HG03521 (cell line): ENCODE measurements around the gene PSMC3IP.

Experiments used
- ATAC-seq: cut with Tn5 transposase; IDR thresholded peaks from one replicate; pipeline ENCODE4 v1.9.1; 2021; ENCODE audit warnings: mild to moderate bottlenecking, moderate library complexity; ENCODE audit not compliant: unreplicated experiment

Gene PSMC3IP

DNA sequence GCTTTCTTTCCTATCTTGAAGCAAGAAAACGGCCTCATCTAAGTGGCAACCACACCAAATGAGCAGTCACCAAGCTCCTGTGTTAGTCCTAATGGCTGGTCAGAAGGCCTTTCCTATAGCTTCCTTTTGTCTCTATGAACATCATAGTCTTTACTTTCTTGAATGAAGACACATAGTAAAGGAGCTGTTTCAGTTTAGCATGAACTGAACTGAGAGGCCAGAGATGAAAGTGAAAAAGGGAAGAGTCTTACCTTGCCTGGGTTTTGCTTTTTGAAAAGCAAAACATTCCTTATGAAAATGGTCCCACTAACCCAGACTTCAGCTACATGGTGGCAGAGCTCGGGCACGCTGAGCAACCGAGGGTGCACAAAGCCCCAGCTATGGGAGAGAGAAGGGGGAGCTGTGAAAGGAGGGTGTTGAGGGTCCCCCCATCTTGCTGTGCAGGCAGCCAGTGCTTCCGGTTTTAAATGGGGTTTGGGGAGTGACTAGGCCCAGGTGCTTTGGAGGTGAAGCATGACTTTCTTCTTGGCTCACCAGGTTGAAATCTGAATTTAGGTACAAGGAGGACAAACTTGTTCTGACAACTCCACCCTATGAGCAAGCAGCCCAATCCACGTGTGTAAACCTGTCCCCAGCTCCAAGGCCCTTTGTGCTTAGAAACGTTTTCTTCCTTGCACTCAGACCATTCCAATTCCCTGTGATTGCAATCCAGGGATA is 9.1 kb upstream of the PSMC3IP start:
- ATAC-seq = no peak

DNA sequence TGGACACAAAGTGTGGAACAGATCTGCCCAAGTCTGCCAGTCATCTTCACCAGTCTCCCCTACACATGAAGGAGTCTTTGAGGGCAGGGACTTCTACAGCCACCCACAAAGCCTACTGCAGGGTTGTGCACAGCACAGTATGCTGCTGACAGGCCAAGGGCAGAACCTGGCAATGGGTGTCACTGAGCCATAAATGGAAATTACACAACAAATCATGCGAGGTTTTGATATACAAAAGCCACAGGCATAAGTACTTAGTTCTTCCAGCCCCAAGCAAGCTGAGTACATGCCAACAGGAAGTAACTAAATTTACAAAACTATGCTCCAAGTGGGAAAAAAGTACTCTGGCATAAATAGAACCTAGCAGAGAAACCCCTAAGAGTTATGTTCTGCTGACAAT is 7.8 kb upstream of the PSMC3IP start:
- ATAC-seq = no peak

DNA sequence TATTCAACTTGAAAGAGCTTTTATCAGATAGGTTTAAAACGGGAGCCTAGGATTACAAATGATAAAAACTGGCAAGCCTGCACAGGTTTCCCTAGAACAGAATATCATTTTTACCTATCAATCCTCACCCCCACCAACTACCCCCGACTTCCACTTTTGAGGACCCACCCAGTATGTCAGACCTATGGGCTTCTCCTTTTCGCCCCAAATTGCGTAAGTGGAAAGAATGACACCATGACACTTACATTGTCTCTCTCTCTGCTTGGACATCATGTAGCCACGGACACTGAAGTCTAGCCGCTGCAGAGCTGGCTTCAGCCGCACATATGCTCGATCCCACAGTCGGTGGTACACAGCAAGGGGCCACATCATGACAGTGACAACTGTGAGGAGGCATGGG is 7.4 kb upstream of the PSMC3IP start:
- no peak for ATAC-seq

DNA sequence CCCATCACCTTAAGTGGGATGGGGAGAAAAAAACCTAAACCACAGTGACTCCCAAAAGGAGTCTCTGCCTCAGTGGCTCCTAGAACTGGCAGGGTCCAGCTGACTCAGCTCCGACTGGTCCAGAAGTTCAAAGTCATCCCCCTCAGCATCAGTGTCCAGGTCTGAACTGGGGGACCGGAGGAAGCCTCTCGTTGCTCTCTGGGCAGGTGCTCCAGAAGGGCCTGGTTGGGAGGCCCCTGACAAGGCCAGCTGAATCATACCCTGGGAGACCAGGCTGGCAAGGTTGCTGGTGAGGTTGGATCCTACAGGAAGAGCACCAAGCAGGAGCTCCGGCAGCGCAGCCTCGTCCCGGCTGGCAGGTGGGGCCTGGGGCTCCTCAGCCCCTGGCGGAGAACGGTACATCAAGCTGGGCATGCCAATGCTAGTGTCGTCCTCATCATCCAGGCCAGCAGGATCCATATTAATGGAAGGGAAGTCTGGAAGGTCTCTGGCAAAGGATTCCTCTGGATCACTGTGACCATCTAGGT is 4.3 kb upstream of the PSMC3IP start:
- ATAC-seq = no peak

DNA sequence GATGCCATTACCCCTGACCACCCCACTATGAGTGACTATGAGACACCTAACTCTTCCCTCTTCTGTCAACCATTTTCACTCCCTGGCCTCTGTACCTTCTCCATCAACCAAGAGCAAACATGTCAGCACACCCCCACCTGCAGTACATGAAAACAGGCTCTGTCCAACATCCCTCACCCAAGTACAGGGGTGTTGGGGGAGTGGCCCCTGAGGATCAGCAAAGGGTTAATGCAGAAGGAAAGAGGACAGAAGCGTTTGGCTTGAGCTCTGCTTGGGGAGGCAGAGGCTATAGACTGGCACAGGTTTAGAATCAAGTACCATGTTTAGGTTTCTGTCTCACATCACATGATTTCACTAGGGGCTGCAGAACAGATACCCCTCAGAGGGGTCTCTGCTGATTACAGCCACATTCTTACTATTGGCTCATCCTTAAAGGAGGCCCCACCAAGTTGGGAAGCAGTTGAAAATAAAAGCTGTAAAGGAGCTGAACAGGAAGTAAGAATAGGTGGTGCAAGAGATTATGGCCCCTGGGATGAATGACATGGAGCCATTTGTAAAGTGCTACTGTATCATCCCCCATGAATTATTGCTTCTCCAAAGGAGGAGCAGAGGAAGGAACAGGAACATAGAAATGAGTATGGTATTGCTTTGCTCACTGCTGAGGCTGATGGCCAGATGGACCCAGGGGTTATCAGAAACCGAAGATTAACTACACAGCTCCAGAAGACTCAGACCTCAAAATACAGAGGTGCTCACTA is 2.4 kb upstream of the PSMC3IP start:
- ATAC-seq = no peak

DNA sequence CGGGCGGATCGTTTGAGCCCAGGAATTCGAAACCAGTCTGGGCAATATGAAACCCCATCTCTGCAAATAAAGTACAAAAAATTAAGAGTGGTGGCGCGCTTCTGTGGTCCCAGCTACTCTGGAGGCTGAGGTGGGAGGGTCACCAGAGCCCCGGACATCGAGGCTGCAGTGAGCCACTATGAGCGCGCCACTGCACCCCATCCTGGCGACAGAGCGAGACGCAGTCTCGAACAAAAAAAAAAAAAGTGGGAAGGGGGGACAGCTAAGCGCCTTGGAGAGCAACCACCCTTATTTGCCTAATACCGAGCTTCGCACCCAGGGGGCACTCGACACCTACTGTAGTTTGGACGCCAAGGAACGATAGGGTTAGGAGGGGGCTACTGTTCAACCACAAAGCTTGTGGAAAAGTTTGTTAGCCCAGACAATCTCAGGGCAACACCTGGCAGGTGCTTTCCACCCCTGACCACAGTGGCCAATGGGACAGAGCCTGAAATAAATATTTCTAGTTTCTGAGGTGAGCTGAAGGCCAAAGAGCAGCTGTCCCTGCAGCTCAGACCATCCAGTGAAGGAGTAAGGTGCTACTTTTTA is 847 bp upstream of the PSMC3IP start:
- peak; percentile 55 for ATAC-seq

DNA sequence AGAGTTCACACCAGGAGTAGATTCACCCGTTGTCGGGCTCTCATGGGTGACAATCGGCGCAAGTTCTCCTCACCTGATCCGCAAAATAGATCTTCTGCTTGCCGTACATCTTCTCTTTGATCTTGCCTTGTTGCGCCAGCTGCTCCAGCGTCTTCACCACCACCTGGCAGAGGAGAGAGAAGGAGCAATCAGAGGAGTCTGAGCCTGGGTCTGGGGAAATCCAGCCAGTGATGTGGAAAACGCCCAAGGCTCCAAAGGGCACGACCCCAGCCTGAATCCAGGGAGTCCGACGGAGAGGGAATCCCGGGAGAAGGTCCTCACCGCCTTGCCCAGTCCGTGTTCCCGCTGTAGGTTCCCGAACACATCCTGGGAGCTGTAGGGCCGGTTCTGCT is 393 bp downstream of the PSMC3IP start:
- no peak for ATAC-seq

DNA sequence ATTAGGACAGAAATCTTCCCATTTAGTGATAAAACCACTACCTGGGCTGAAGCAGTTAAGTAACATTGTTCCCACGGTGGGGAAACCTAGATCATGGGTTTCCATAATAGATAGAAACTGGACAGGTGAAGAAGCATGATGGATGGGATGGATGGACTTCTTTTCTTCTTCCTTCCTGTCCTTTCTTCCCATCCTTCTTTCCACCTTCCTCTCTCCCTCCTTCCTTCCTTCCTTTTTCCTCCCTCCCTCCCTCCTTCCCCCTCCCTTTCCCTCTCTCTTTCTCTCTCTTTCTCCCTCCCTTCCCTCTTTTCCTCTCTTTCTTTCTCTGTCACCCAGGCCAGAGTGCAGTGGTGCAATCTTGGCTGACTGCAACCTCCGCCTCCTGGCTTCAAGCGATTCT is 3.1 kb downstream of the PSMC3IP start:
- ATAC-seq = no peak

DNA sequence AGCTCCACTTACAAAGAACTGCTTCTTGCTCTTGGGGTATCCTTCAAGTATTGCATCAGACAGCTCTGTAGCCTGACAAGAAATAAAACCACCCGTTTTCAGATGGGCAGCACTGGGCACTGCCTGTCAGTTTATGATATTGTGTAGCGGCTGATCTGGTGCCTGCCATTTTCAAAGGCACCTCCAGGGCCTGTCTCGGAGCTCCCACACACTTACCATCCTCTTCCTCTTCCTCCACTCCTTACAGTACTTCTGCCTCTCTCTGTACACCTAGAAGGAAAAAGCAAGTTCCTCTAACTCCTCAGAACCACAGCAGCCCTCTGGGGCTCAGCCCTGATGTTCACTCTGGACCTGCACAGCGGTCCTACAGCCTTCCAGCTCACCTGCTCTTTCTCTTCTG is 4.4 kb downstream of the PSMC3IP start:
- ATAC-seq = no peak

DNA sequence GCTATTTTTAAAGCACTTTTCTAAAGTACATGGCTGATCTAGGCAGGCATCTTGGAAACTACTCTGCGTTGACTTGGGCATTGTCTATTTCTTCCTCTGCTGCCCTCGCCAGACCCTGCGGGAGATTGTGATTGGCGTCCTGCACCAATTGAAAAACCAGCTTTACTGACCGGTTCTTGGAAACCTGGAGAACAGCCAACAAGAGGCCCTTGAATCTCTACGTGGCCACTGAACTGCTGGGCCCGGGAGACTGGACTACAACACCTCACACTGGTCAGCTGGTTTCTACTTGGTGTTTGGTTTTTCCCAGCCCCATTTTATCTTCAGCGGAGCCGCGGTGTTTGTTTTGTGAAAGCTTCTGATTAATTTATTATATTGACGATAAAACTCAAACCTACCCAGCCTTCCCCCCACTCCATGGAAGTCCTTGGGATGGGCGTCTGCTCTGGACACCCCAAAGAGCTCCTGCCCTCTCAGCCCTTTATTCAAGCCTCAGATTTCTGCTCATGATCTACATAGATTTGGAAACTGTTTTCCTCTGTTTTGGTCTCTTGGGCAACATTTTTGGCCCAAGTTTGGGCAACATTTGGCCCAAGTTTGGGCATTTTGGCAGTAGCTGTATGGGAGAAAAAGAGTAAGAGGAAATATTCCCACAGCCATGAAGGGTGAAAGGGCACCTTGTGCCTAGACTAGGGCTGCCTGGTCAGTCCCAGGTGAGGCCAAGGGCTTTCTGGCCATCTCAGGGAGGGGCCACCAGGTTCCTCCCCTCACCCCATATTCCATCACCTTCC is 5.9 kb downstream of the PSMC3IP start:
- ATAC-seq = no peak

DNA sequence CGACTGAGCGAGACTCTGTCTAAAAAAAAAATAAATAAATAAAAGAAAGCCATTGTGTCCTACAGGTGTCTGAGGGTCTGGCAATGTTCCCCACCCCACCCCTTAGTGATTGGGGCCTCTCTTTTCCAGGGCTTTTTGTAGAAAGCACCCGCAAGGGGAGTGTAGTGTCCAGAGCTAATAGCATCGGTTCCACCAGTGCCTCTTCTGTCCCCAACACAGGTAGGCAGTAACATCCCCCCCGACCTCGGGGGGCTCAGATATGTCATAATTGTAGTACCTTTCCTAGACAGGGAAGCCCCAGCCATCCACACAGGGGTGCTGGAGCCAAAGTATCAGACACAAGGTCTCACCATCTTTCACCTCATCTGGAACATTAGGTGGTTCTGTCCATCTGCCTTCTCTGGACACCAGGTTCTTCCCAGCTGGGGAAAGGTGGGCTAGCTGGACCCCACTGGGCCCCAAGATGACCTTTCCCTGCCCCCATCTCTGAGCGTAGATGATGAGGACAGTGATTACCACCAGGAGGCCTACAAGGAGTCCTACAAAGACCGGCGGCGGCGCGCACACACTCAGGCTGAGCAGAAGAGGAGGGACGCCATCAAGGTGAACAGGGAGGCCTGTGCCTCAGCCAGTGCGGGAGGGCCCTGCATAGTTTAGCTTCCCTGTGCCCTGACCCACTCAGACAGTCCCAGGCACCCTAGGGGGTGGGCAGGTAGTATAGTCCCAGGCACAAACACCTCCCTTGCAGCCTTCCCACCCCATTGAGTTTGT is 9.0 kb downstream of the PSMC3IP start:
- ATAC-seq = no peak

DNA sequence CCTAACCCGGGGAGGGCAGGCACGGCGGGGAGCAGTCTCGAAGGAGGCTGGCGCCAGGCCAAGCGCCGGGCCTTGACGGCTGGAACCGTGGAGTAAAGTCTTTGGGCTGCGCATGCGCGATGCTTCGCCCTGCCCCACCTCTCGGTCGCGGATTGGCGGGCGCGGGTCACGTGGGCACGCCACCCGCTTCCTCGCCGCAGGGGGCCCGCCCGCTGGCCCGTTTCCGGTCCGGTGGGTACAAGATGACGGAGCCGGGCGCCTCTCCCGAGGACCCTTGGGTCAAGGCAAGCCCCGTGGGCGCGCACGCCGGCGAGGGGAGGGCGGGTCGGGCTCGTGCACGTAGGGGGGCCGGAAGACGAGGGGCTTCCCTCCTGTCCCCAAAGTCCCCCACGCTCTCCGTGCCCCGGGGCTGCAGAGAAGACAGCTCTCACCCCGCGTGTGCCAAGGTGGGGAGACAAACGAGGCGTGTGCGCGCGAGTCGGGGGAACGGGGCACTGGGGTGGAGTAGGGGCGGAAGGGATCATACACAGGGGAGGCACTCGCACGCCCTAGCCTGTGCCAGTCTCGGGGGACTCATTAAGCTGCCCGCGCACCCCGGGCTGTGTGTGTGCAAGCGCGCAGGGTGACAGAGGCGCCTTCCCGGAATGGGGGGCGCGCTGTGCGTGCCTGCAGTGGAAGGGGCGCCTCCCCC is 10.5 kb downstream of the PSMC3IP start, which contains the start of gene MLX:
TSS of gene MLX (plus strand) at position 218 of the 691 bp plus-strand sequence. CDS start at position 243, 25 bp downstream.
- peak; percentile 65 for ATAC-seq

DNA sequence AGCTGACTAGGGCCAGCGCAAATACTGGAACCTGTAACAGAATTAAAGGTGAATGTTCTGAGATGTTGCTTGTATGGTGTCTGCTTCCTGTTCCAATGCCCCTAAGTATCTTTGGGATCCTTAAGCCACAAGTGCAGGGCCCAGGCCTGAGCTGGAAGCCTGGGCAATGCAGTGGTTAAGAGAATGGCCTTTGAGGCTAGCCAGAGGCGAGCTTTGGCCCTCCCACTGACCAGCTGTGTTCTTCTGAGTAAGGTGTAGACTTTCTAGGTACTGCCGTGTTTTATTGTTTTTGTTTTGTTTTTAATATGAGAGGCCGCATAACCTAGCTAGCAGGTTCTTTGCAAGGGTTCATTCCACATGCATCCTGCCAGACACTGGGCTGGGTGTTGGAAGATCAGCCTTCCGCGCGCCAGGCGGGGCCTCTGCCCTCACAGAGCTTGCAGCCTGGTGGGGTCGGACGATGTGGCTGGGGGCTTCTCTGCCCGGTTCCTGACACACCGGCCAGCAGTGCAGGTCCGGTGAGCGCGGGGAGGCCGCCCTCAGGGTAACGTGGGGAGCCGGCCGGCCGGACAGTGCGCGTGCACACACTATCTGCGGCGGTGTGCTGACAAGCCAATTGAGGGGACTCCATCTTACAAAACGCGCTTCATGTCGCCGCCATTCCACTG is 11.2 kb downstream of the PSMC3IP start:
- no peak for ATAC-seq

DNA sequence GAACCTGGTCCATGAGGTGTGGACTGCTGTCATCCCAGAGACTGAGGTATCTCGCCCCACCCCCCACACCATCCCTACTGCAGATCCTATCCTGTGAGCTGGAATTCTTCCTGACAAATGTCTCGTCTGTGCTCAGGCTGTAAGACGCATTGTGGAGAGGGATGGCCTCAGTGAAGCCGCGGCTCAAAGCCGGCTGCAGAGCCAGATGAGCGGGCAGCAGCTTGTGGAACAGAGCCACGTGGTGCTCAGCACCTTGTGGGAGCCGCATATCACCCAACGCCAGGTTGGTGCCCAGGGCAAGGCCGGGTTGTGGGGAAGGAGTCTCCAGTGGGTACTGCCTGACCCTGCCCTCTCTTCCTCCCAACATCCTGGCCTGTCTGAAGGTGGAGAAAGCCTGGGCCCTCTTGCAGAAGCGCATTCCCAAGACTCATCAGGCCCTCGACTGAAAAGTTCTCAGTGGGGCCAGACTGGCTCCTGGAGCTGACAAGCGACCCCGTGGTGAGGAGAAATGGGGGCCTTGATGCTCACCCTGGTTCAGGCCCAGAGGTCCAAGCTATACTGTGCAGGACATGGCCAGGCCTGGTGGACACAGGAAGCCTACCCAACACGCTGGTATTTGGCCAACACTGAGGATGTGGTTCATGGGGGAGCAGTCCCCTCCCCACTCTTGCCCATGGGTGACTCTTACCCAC is 11.9 kb downstream of the PSMC3IP start:
- ATAC-seq = no peak

DNA sequence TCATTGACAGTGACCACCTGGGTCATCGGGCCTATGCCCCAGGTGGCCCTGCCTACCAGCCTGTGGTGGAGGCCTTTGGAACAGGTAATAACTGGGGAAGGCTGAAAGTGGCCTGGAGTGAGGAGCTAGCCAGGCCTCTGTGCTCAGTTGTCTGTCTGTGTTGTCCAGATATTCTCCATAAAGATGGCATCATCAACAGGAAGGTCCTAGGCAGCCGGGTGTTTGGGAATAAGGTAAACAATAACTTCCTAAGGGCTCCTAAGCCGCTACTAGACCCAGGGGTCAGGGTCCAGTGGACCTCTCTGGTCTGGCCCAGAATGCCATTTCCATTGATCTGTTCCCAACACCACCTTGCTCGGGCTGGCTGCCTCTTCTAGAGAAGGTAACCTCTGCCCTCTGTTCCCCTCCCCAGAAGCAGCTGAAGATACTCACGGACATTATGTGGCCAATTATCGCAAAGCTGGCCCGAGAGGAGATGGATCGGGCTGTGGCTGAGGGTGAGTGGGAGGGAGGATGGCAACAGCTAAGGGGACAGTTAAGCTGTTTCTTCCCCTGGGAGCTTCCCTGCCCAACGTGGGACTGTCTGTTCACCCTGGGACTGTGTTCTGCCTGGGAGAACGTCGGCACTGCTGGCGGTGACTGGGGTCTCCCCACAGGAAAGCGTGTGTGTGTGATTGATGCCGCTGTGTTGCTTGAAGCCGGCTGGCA is 12.6 kb downstream of the PSMC3IP start:
- ATAC-seq = no peak

DNA sequence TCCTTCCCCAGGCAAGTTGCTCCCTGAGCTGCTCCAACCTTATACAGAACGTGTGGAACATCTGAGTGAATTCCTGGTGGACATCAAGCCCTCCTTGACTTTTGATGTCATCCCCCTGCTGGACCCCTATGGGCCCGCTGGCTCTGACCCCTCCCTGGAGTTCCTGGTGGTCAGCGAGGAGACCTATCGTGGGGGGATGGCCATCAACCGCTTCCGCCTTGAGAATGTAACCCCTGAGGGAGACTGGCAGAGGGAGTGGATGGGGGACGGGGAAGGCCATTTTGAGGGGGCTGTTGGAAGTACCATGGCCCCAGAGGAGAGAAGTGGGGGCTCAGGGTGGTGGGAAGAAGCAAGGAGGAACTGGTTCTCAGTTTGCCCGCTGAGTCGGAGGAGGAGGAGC is 13.6 kb downstream of the PSMC3IP start:
- no peak for ATAC-seq

DNA sequence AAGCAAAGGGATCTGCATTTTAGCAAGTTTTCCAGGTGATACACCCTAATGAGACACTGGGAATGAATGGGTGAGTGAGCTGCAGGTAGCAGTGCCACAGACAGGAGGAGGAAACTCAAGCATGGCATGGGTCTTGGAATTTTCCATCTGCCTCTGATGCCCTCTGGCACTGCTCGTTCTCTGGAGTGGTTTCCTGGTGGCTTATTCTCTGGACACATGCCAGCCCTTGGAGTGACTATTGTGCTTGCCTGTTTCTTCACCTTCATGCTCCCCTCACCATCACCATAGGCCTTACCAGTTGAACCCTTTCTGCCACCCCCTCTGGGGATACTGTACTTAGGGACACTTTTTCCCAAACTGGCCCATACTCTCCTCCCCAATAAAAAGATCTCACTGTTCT is 14.0 kb downstream of the PSMC3IP start:
- ATAC-seq = no peak

DNA sequence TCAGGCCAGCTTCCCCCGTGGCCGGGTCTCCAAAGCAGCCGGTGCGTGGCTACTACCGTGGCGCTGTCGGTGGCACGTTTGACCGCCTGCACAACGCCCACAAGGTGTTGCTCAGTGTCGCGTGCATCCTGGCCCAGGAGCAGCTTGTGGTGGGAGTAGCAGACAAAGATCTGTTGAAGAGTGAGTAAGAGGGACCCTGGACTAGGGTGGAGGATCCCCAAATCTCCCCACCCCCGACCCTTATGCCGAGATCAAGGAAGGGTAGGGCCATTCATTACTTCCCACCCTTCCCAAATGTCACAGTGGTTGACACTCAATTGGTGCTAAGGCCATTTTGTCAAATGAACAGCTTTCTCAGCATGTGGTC is 14.4 kb downstream of the PSMC3IP start:
- ATAC-seq = no peak
